Right renal cortex interstitium (tissue), 3 donors: ENCODE measurements around the gene SH3BP1. TPM values are rescaled to one million over a fixed set of nuclear protein-coding genes. Genes with fewer than 3 reads are reported as not detected.
"Not testable (repeated sequence)": the region's sequence is repeated elsewhere in the genome, so short reads cannot be mapped to it uniquely, and the experiment has no call there.

Experiments used
- DNase-seq, 3 donors: peaks; one replicate each; pipeline ENCODE4 v3.0.0-alpha.2; 2013; ENCODE audit warnings: low read depth in 3 of 3, low spot score in 2 of 3
- polyA plus RNA-seq, 3 donors: library from polyadenylated mRNA; unstranded; fragments of 120-200 nt; gene quantifications; one replicate each; pipeline ENCODE4 v1.2.1, GENCODE V29; 2013; ENCODE audit not compliant: insufficient read length in 3 of 3

SH3BP1 gene
- polyA plus RNA-seq, 3 donors: 19.7 to 26.6 (median 21.1) TPM

DNA sequence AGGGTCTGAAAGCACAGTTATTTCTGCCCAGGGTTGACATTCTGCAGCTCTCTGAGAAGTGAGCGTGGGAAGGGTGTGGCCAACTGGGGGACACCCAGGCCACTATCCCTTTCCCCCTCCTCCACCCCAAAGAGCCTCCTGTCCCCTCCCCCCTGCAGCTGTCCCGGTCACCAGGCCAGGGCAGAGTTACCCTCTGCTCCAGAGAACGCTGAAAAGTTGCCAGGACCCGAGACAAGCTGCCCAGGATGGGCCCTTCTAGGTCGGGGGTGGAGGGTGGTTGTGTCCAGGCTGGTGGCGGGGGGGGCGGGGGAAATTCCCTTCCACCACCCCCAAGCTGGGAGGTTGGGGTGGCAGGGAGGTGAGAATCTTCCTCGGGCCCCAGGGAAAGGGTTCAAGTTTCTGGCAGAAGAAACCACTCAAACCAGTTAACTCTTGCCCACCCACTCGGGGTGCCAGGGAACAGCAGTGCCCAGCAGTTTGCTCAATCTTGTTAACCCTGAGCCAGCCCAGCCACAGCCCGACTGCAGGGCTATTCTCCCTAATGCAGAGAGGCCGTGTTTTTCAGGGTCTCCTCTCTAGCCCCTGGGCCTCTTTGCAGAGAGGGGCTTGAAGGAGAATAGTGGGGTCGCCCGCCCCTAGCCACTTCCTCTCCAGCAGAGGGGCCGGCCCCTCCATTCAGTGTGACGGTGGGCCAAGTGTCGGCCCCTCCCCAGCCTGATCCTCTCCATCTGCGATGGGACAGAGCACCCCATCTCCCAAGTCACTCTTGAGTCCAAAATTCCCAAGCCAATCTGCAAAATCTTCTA is 36.7 kb downstream of the SH3BP1 start:
- no peak for DNase-seq

DNA sequence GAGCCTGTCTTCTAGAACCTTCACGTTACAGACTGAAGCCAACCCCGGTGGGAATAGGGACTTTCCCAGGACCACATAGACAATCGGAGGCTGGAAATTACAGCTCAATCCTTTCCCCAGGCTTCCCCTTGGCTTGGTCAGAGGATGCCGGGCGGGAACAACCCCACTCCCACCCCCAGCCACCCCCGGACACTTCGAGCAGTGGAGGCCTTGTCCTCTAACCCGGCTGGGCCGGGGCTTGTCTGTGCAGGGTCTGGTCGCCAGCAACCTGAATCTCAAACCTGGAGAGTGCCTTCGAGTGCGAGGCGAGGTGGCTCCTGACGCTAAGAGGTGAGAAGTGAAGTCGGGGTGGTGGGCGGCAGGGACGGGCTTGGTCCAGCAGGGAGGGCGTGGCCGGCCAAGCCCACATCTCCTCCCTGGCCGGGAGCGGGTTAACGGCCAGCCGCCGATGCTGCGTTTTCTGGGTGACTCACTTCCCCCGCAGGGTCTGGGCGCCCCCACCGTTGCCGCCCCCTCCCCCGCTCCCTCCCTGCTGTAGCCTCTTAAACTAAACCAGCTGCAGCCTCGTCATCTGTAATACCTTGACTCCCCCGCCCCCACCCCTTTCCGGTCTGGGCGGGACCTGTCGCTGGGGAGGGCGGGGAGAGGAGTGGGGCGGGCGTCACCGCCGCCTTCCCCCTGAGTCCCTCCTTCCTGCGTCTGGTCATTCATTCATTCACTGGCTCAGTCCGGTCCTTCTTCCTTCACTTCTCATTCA is 37.4 kb downstream of the SH3BP1 start:
- no peak for DNase-seq

DNA sequence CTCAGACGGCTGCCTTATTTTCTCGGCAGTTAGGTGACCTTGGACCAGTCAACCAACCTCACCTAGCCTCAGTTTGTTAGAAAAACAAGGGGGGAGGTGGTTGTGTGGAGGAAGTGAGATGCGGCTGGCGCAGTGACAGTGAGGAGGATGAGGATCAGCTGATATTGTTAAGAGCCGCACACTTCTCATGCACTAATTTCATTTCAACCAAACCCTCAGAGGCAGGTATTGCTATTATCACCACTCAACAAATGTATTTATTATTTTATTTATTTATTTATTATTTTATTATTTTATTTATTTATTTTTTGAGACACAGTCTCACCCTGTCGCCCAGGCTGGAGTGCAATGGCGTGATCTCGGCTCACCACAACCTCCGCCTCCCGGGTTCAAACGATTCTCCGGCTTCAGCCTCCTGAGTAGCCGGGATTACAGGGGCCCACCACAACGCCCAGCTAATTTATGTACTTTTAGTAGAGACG is 38.1 kb downstream of the SH3BP1 start:
- DNase-seq: no peak

DNA sequence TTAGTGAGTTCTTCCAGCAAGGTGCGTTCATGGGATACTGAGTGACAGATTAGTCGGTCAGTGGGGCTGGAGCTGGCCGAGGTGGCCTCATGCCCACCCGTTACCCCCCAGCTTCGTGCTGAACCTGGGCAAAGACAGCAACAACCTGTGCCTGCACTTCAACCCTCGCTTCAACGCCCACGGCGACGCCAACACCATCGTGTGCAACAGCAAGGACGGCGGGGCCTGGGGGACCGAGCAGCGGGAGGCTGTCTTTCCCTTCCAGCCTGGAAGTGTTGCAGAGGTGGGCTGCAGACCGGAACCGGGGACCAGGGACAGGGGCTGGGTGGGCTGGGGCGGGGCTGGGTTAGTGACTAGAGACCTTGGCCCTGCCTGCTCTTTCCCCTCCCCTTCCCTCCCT is 38.9 kb downstream of the SH3BP1 start:
- DNase-seq: no peak

DNA sequence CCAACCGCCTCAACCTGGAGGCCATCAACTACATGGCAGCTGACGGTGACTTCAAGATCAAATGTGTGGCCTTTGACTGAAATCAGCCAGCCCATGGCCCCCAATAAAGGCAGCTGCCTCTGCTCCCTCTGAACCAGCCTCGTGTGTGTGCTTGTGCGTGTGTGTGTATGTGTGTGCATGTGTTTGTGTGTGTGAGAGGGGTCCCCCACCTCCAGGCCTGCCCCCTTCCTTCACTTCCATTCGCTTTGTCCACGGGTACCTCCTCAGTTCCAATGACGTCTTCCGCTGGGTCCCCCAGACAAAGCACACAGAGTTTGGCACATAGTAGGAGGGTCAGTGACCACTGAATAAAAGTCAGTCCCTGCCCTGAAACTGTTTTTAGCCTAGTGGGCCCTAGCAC is 40.2 kb downstream of the SH3BP1 start:
- no peak for DNase-seq

DNA sequence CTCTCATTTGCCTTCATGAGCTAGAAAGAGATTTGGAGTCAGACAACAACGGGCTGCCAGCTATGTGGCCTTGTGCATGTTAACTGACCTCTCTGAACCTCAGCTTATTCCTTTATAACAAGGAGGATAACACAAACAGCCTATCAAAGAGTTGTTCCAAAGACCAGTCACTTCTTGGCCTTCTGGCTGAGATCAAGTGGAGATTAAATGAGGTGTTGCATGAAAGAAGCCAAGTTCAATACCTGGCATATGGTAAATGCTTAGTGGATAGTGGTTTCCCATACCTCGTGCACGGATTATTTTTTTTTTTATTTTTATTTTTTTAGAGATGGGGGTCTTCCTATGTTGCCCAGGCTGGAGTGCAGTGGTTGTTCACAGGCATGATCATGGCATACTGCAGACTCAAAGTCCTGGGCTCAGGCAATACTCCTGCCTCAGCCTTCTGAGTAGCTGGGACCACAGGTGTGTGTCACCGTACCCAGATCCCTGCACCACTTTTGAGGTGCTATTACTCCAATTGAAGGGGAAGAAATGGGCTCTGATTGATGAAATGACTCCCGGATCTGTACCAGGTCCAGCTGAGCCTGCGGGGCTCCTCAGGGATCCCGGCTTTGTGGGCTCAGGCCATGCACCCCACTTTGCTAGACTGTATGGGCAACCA is 40.9 kb downstream of the SH3BP1 start:
- DNase-seq: no peak

DNA sequence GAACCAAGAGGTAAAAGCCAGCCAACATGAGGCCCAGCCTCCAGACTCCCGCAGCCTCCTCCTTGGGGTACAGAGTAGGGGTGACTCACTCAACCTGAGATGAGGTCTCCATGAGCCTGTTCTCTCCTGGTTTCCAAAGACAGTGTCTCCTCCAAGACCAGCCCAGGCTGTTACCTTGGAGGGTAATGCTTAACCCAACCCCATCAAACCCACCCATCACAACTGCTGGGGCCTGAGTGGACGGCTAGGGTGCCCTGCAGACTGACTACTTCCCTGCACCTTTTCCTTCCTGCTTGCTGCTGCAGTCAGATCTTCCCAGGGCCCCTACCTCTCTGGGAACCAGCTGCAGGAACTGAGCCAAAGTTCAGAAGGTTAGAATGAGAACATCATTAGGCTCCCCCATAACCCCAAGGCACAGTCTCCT is 41.5 kb downstream of the SH3BP1 start:
- no peak for DNase-seq

DNA sequence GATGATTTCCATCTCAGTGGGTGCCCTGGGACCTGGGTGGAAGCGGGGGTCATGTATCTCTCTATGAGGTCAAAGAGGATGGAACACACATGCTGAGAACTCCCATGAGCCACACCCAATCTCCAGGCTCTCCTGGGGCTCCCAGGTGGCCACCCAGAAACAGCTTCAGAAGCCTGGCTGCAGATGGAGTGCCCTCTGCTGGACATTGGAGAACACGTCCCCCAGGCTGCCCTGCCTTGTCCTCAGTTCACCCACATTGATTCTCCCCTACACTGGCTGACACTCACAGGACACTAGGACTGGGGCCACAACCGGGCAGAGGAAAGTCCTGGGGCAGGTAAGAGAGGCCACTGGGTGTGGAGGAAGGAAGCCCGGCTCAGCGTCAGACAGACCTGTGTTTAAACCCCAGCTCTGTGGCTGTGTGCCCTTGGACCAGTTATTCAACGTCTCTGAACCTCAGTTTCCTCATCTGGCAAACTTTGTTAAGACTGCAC is 42.1 kb downstream of the SH3BP1 start:
- DNase-seq: no peak

DNA sequence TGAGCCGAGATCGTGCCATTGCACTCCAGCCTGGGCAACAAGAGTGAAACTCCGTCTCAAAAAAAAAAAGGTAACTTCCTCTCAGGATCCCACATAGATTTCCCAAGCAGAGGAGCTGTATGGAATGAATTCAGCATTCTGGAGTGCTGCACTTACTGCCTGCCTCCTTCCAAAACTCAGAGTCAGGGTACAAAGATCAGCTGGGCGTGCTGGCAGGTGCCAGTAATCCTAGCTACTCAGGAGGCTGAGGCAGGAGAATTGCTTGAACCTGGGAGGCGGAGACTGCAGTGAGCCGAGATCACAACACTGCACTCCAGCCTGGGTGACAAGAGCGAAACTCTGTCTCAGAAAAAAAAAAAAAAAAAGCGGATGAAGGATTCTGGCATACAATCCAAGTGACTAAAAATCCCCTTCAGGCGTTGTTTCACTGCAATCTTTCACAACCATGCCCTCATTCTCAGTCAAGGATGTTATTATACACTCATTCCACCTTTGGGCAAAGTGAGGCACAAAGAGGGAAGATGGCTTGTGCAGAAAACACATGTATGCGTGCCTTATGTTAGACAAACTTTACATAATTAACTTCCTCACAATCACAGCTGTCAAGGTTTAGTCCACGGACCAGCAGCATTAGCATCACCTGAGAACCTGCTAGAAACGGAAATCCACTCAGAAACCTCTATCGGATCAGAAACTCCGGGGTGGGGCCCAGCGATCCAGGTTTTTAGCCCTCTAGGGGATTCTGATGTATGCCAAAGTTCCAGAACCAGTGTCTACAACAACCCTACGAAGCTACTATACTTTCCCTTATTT is 45.5 kb downstream of the SH3BP1 start:
- DNase-seq: no peak

DNA sequence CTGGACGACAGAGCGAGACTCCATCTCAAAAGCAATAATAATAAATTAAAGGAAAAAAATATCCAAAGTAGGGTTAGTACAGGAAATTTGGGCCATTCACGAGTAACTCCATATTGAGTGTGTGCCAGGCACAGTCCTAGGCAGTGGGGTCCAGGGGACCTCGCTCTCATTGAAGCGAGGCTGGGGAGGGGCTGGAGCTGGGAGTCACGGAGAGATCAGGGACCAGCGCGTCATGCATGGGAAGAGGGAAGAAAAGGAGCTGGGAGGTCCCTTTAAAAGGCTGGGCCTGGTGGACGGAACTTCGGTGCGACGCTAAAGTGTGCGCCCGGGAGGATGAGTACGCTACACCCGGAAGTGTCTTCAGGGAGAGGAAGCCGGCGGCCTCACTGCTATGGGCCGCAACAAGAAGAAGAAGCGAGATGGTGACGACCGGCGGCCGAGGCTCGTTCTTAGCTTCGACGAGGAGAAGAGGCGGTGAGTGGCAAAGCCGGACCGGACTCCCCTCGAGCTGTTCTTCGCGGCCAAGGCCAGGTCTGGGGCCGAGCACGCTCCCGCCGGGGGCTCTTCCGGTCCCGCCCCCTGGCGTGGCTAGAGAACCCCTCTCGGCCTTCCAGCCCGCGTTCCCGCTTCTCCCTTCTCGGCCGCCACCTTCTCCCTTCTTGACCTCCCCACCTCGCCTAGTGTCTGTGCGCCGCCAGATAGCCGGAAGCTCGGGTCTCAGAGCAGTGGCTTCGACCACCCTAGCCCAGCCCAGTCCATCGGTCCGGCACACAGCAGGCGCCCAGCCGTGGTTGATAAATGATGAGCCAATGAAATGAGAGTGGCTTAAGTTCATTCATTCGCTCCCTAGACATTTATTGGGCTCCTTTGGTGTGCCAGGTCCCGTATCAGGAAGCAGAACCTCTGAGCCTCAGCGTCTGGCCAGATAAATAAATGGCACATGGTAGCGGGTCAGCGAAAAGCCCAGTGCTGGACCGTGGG is 46.8 kb downstream of the SH3BP1 start, which contains the start of gene NOL12:
TSS of gene NOL12 (plus strand) at position 342 of the 981 bp plus-strand sequence. CDS start at position 392, 50 bp downstream.
- DNase-seq: peak in 2 of 3 donors; percentile 80 to 81

DNA sequence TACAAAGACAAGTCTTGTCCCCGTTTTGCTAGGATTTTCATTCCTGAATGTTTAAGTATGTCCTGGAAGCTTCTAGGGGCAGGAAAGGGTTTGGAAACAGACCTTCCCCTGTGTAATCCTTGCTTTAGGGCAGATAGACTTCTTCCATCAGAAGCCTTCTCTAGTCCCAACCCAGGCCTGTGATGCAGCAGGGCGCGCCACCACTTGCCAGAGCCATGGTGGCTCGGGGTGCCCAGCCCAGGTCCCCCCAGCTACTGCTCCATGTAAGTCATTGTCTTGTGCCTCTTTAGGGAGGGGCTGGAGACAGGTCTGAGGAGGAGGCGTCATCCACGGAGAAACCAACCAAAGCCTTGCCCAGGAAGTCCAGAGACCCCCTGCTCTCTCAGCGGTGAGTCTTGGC is 50.9 kb downstream of the SH3BP1 start:
- no peak for DNase-seq

DNA sequence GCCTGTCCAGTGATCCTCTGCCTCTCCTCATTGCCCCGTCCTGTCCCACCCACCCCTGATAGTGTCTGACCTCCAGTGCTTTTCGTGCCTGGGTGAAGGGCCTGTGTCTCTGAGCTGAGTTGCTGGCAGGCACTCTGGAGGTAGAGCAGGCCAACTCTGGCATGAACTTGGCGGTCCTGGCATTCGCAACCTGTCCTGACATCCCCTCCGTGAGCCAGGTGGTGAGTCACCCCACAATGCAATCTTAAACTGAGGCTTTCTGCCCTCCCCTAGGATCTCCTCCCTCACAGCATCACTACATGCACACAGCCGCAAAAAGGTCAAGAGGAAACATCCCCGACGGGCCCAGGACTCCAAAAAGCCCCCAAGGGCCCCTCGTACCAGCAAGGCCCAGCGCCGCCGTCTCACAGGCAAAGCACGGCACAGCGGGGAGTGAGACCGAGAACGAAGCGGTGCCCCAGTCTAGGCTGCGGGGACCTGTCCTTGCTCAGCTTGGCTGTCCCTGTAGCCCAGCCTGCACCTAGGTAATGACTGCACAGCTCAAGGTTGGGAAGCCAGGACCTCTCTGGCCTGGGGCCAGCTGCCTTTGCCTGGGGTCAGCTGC is 51.5 kb downstream of the SH3BP1 start:
- no peak for DNase-seq

DNA sequence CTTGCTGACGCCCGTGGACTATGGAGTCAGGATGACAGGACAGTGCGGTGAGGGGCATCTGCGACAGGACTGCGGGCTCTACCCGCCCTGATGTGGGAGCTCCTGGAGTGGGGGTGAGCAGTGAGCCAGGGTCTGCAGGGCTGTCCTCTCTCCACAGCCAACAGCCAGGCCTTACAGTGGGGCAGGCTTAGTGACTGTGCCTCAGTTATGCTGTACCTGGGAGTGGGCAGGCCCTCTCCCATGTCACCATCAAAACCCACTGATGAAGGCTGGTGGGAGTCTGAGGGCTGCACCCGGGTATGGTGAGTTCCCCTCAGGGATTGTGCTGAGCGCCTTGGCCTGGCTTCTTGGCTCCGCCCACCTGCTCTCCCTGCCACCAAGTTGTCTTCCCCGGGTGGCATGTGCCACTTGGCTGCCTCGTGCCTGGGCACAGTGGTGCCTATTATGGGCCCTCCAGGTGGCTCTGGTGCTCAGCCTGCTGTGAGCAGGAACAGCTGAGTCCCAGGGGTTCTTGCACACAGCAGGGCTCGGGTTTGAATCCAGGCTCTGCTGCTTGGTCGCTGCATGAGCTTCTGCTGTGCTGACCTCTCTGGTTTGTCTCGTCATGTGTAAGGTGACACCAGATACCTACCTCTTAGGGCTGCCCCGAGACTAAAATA is 53.3 kb downstream of the SH3BP1 start:
- no peak for DNase-seq

DNA sequence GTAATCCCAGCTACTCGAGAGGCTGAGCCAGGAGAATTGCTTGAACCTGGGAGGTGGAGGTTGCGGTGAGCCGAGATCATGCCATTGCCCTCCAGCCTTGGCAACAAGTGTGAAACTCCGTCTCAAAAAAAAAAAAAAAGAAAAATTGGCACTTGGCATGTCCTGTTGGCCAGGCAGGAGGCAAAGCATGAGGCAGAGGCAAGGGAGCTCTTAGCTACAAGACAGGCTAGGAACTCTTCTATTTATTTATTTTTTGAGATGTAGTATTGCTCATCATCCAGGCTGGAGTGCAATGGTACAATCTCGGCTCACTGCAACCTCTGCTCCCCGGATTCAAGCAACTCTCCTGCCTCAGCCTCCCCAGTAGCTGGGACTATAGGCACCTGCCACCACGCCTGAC is 54.7 kb downstream of the SH3BP1 start:
- not testable (repeated sequence) for DNase-seq

DNA sequence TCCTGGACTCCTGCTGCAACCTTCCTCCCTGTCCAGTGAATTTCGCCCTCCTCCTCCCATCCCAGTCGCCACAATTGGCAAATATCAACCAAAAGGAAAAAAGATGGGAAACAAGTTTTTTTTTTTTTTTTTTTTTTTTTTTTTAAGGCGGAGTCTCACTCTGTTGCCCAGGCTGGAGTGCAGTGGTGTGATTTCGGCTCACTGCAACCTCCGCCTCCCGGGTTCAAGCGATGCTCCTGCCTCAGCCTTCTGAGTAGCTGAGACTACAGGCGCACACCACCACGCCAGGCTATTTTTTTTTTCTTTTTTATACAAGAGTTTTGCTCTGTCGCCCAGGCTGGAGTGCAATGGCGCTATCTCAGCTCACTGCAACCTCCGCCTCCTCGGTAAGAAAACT is 56.8 kb downstream of the SH3BP1 start:
- DNase-seq: not testable (repeated sequence)

DNA sequence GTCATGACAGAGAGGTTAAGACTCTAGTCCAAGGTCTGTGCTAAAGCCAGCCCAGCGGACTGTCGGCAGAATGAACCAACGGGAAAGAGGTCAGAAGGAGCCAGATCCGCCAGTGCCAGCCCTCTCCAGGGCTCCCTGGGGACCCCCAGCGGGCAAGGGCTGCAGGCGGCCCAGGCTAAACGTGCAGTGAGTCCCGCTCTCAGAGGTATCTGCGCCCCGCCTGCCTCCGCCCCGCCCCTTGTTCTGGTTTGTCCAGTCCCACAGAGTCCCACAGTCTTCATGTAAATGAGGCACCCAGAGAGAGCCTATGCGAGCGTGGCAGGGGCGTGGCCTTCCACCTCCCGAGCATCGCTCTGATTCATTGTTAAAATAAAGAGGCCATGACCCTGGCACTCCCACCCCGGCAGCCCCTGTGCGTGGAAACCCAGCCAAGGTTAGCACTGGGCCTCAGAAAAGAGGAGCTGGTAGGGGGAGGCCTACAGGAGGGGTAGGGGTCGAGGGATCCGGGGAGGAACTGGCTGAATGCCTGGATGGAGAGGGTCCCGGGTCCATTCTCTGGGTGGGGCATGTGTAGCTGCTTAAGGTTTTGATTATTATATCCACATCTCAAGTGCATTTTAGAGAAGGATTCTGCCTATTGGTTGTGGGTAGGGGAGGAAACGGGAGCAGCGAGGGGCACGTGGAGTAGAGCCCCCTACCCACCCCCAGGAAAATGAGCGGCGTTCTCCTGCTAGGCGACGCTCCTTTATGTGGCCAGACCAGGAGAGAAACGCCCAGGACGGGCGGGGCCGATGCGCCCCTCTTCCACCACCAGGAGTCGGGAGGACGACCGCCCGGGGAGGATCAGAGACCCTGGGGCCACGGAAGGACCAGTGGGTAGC is 57.4 kb downstream of the SH3BP1 start, which contains the start of gene TRIOBP:
TSS of gene TRIOBP (plus strand) at position 392 of the 881 bp plus-strand sequence. CDS start 4,318 bp downstream, outside the sequence.
- peak in 2 of 3 donors; percentile 74 to 88 for DNase-seq

DNA sequence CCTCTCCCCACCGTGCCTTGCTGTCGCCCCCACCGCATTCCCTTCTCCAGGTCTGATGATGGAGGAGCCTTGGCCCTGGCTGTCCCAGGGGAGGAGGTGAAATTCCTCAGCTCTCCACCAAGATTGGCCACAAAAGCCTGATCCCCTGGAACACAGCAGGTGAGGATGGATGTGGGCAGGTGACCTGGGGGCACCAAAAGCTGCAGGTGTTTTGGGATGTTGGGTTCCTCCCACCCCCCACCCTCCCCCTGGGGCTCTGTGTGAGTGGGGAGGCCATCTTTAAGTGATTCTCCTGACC is 58.0 kb downstream of the SH3BP1 start:
- DNase-seq: no peak
